ENCODE measurements around the gene SPPL3. TPM values are rescaled to one million over a fixed set of nuclear protein-coding genes. Genes with fewer than 3 reads are reported as not detected.

The SPPL3 gene
- total RNA-seq, 4 donors from 2014 or later, result 30.3 to 47.1 (median 34.2) TPM

DNA sequence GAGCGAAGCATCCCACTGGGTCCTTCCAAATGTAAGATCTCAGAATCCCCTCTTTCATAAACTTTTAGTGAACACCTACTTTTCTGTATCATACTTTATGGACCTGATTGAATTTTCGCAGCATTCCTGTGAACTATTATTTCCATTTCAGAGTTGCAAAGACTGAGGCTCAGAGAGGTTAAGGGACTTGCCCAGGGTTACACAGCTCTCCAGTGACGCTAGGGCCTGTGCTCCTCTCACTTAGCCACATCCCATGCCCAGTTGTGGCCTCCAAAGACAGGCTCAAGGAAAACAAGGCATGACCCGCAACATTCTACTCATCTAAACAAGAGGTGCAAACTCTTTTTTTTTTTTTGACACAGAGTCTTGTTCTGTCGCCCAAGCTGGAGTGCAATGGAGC lies 25.9 kb upstream of the SPPL3 start:
- H3K27ac ChIP-seq, result peak overlapping the region in 3 of 4 donors; percentile 85 to 87 (median 86)
- no peak for DNase-seq
- H3K36me3 ChIP-seq, result no peaks in the 10 kb centered on the region
- peaks cover 0 to 27% (median 0%) of the 10 kb centered on the region in 3 donors for H3K4me1 ChIP-seq
- H3K4me3 ChIP-seq, result no peak overlapping the region
- no peaks in the 10 kb centered on the region for H3K27me3 ChIP-seq
- TF ChIP-seq POLR2A (IDR thresholded peaks at IDR 0.05), result no peak
- no peak for TF ChIP-seq CTCF (IDR thresholded peaks at IDR 0.05)
- no peaks in the 10 kb centered on the region for H3K9me3 ChIP-seq
- intact Hi-C loops (cut with DNase I), result no loop called here
- WGBS, 2 donors, result 89 to 91% methylated on average over 5 of the region's 5 CpGs

- 31 to 74% methylated on average over 7 of the region's 13 CpGs for WGBS, 2 donors
- TF ChIP-seq CTCF (IDR thresholded peaks at IDR 0.05) (no peak), POLR2A (IDR thresholded peaks at IDR 0.05) (no peak)
- peak overlapping the region; percentile 44 to 87 (median 86) for H3K27ac ChIP-seq
These were observed 24.9 kb upstream of the SPPL3 start for GRCh38 chr12:120928864-120929652.

GRCh38 chr12:120925740-120926563 lies 21.8 kb upstream of the SPPL3 start:
- TF ChIP-seq CTCF (IDR thresholded peaks at IDR 0.05), result no peak
- peak in 1 of 4 donors; percentile 33 for TF ChIP-seq POLR2A (IDR thresholded peaks at IDR 0.05)
- Histone ChIP-seq H3K9me3 (no peaks in the 10 kb centered on the region), H3K27me3 (no peaks in the 10 kb centered on the region), H3K27ac (peak overlapping the region; percentile 86 to 93 (median 88)), H3K4me3 (peak overlapping the region in 3 of 4 donors; percentile 16 to 39 (median 22)), H3K36me3 (no peaks in the 10 kb centered on the region), H3K4me1 (peaks cover 0 to 43% (median 0%) of the 10 kb centered on the region in 3 donors)
- WGBS, 2 donors, result 34 to 49% methylated on average over 7 to 13 of the region's 15 CpGs
- intact Hi-C loops (cut with DNase I), result no loop called here
- no peak for DNase-seq

More at GRCh38 chr12:120928864-120929652, 24.9 kb upstream of the SPPL3 start:
- Histone ChIP-seq H3K4me1 (peaks cover 0 to 30% (median 0%) of the 10 kb centered on the region in 3 donors), H3K9me3 (no peaks in the 10 kb centered on the region), H3K27me3 (no peaks in the 10 kb centered on the region), H3K36me3 (no peaks in the 10 kb centered on the region), H3K4me3 (no peak overlapping the region)
- intact Hi-C loops (cut with DNase I), result no loop called here
- no peak for DNase-seq

DNA sequence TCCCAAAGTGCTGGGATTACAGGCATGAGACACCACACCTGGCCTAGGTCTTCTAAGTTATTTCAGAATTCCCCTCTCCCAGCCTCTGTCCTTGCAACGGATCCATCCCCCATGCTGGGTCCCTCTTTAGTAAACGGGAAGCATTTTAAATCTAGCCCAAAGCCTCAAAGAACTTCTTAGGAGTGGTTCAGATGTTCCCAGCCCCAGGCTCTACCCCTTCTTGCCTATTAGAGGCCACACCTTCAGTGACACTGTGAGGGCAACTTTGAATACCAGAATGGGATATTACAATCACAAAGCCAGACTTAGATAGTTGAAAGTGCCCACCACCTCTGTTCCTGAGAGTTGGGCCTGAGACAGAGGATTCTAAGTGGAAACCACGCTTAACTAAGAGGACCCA lies 18.1 kb upstream of the SPPL3 start:
- no peak overlapping the region for H3K4me3 ChIP-seq
- TF ChIP-seq POLR2A (IDR thresholded peaks at IDR 0.05) (no peak), CTCF (IDR thresholded peaks at IDR 0.05) (no peak)

GRCh38 chr12:120921637-120922036 lies 17.5 kb upstream of the SPPL3 start:
- H3K27ac ChIP-seq, result peak overlapping the region in 1 of 4 donors; percentile 42
- no peak overlapping the region for H3K4me3 ChIP-seq
- peaks cover 0 to 31% (median 0%) of the 10 kb centered on the region in 3 donors for H3K4me1 ChIP-seq
- no peak for TF ChIP-seq POLR2A (IDR thresholded peaks at IDR 0.05)
- no peak for TF ChIP-seq CTCF (IDR thresholded peaks at IDR 0.05)
- no peaks in the 10 kb centered on the region for H3K27me3 ChIP-seq
- intact Hi-C loops (cut with DNase I), result no loop called here
- no peak for DNase-seq
- H3K36me3 ChIP-seq, result no peaks in the 10 kb centered on the region
- H3K9me3 ChIP-seq, result peaks cover 0 to 15% (median 13%) of the 10 kb centered on the region in 3 donors

More for the DNA sequence above, 18.1 kb upstream of the SPPL3 start:
- peaks cover 0 to 31% (median 0%) of the 10 kb centered on the region in 3 donors for H3K4me1 ChIP-seq
- WGBS, 2 donors, result 45 to 68% methylated on average over 2 to 3 of the region's 3 CpGs
- peaks cover 0 to 14% (median 12%) of the 10 kb centered on the region in 3 donors for H3K9me3 ChIP-seq
- no peaks in the 10 kb centered on the region for H3K36me3 ChIP-seq
- H3K27ac ChIP-seq, result peak overlapping the region in 2 of 4 donors; percentile 42 to 45
- no peak for DNase-seq
- intact Hi-C loops (cut with DNase I), result no loop called here
- no peaks in the 10 kb centered on the region for H3K27me3 ChIP-seq

All from esophagus squamous epithelium (tissue), 5 donors.